Stimulated activated naive CD4-positive, alpha-beta T cell treated with Interleukin-2 at 50 U/mL for 16 hours (primary cell): ENCODE measurements around the gene SLC5A11.

Experiments
- DNase-seq: peaks from one replicate; lab custom pipeline; 2025; lab: John Stamatoyannopoulos, UW

The SLC5A11 gene

GRCh38 chr16:24919536-24919935 lies 73.8 kb downstream of the SLC5A11 start:
- no peak for DNase-seq

- no peak for DNase-seq
Observed at GRCh38 chr16:24920568-24920967, 74.8 kb downstream of the SLC5A11 start.

GRCh38 chr16:24921229-24921628 lies 75.5 kb downstream of the SLC5A11 start:
- no peak for DNase-seq

GRCh38 chr16:24925163-24925562 lies 79.4 kb downstream of the SLC5A11 start:
- no peak for DNase-seq

GRCh38 chr16:24929409-24929808 lies 83.6 kb downstream of the SLC5A11 start:
- no peak for DNase-seq

GRCh38 chr16:24930440-24930839 lies 84.7 kb downstream of the SLC5A11 start:
- no peak for DNase-seq

- no peak for DNase-seq
Observed at GRCh38 chr16:24931091-24931490, 85.3 kb downstream of the SLC5A11 start.

GRCh38 chr16:24935336-24935735 lies 89.6 kb downstream of the SLC5A11 start:
- no peak for DNase-seq

GRCh38 chr16:24936151-24936550 lies 90.4 kb downstream of the SLC5A11 start:
- DNase-seq, result no peak

GRCh38 chr16:24939224-24939623 lies 93.5 kb downstream of the SLC5A11 start:
- DNase-seq, result no peak

- no peak for DNase-seq
Observed at GRCh38 chr16:24939738-24940137, 94.0 kb downstream of the SLC5A11 start.

GRCh38 chr16:24943471-24943870 lies 97.7 kb downstream of the SLC5A11 start:
- no peak for DNase-seq

GRCh38 chr16:24944206-24944605 lies 98.4 kb downstream of the SLC5A11 start:
- no peak for DNase-seq

GRCh38 chr16:24946155-24946554 lies 100.4 kb downstream of the SLC5A11 start:
- no peak for DNase-seq

- DNase-seq, result no peak
Observed at GRCh38 chr16:24950275-24950674, 104.5 kb downstream of the SLC5A11 start.

- DNase-seq, result no peak
Observed at GRCh38 chr16:24953306-24953705, 107.5 kb downstream of the SLC5A11 start.

- no peak for DNase-seq
Observed at GRCh38 chr16:24953721-24954120, 108.0 kb downstream of the SLC5A11 start.

- no peak for DNase-seq
Observed at GRCh38 chr16:24954137-24954536, 108.4 kb downstream of the SLC5A11 start.

GRCh38 chr16:24955975-24956731 lies 110.4 kb downstream of the SLC5A11 start:
- no peak for DNase-seq

- no peak for DNase-seq
Observed at GRCh38 chr16:24957887-24958286, 112.1 kb downstream of the SLC5A11 start.
